Upper lobe of right lung (tissue), 1 donor: ENCODE measurements around the gene TVP23A. TPM values are rescaled to one million over a fixed set of nuclear protein-coding genes. Genes with fewer than 3 reads are reported as not detected.

Experiments
- ATAC-seq: fragments of 200-7000 bp; cut with Tn5 transposase; one replicate; pipeline ENCODE4 v1.9.1; 2020; ENCODE audit warnings: mild to moderate bottlenecking, moderate library complexity
- DNase-seq: peaks from one replicate; pipeline ENCODE4 v3.0.0-alpha.2; 2020
- H3K27ac ChIP-seq: fragments of 200-600 bp; one replicate; pipeline ENCODE4 v1.8.0; 2022
- H3K27me3 ChIP-seq: fragments of 200-600 bp; one replicate; pipeline ENCODE4 v1.8.0; 2022; ENCODE audit warnings: mild to moderate bottlenecking
- H3K36me3 ChIP-seq: fragments of 200-600 bp; one replicate; pipeline ENCODE4 v1.8.0; 2022
- H3K4me1 ChIP-seq: fragments of 200-600 bp; one replicate; pipeline ENCODE4 v1.8.0; 2022
- H3K4me3 ChIP-seq: fragments of 200-600 bp; one replicate; pipeline ENCODE4 v1.8.0; 2022; ENCODE audit warnings: mild to moderate bottlenecking
- H3K9me3 ChIP-seq: fragments of 200-600 bp; one replicate; pipeline ENCODE4 v1.8.0; 2022
- intact Hi-C: fragments of 100-400 bp; cut with DNase I; formaldehyde crosslinking; loops from one replicate; pipeline ENCODE4 v1.11.0; 2022
- total RNA-seq: library from RNA; stranded (reverse); fragmentation: NEBNext Ultra II Directional; extraction: Animal tissue kit (Norgen Biotek cat#: 25700); gene quantifications from one replicate; pipeline ENCODE4 v1.2.1, GENCODE V29; 2021
- TF ChIP-seq, protein P1 (sequence below): fragments of 200-600 bp; IDR thresholded peaks from one replicate; pipeline ENCODE4 v1.8.0; 2022; ENCODE audit warnings: antibody characterized with exemption
- donor health status: DM: no; HTN: yes; CAD: no; lungs with severe emphysema.

The TVP23A gene
- total RNA-seq, 1 donor from 2014 or later, result 0.69 TPM

- Histone ChIP-seq H3K27ac (no peak overlapping the region), H3K4me1 (peaks cover 4% of the 10 kb centered on the region), H3K4me3 (no peak overlapping the region), H3K27me3 (no peaks in the 10 kb centered on the region), H3K9me3 (no peaks in the 10 kb centered on the region), H3K36me3 (no peaks in the 10 kb centered on the region)
- ATAC-seq (no peak), DNase-seq (no peak)
- intact Hi-C loops, result no loop called here
- TF ChIP-seq, protein P1, sequence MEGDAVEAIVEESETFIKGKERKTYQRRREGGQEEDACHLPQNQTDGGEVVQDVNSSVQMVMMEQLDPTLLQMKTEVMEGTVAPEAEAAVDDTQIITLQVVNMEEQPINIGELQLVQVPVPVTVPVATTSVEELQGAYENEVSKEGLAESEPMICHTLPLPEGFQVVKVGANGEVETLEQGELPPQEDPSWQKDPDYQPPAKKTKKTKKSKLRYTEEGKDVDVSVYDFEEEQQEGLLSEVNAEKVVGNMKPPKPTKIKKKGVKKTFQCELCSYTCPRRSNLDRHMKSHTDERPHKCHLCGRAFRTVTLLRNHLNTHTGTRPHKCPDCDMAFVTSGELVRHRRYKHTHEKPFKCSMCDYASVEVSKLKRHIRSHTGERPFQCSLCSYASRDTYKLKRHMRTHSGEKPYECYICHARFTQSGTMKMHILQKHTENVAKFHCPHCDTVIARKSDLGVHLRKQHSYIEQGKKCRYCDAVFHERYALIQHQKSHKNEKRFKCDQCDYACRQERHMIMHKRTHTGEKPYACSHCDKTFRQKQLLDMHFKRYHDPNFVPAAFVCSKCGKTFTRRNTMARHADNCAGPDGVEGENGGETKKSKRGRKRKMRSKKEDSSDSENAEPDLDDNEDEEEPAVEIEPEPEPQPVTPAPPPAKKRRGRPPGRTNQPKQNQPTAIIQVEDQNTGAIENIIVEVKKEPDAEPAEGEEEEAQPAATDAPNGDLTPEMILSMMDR, result no peak
Measured at GRCh38 chr16:10851512-10851911, 32.9 kb upstream of the TVP23A start.

- peaks cover 4% of the 10 kb centered on the region for H3K4me1 ChIP-seq
- ATAC-seq, result no peak
- no peak for DNase-seq
- no peak overlapping the region for H3K4me3 ChIP-seq
- TF ChIP-seq, protein P1, result no peak
- H3K27me3 ChIP-seq, result no peaks in the 10 kb centered on the region
- no peaks in the 10 kb centered on the region for H3K36me3 ChIP-seq
- no peak overlapping the region for H3K27ac ChIP-seq
- no peaks in the 10 kb centered on the region for H3K9me3 ChIP-seq
- intact Hi-C loops, result no loop called here
Measured at GRCh38 chr16:10850478-10850850, 31.9 kb upstream of the TVP23A start.

DNA sequence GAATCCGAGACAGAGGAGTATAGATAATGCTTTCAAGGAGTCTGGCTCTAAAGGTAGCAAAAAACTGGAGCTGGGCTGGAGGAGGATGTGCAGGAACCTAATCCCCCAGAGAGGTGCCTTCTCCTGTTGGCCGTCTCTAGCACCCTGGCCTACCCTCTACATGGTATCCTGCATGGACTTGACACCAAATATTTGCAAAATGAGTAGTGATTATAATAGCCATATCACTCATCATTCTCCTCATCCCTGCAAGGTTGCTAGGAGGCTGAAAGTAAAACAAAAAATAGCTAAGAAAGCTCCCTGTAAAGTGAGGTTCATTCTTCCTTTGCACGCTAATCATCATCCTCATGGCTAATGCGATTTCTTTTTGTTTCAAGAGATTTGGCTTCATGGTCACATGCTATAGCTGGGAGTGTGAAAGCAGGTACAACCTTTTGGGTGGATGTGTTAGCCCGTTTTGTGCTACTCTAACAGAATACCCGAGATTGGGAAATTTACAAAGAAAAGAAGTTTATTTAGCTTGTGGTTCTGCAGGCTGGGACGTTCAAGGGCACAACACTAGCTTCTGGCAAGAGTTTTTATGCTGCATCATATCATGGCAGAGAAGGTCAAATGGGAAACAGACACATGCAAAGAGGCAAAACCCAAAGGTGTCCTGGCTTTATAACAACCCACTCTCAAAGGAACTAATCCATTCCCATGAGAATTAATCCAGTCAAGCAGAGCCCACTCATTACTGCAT lies 31.3 kb upstream of the TVP23A start:
- ATAC-seq, result no peak
- intact Hi-C loops, result no loop called here
- no peak overlapping the region for H3K27ac ChIP-seq
- H3K9me3 ChIP-seq, result no peaks in the 10 kb centered on the region
- peaks cover 4% of the 10 kb centered on the region for H3K4me1 ChIP-seq
- DNase-seq, result no peak
- H3K4me3 ChIP-seq, result no peak overlapping the region
- H3K36me3 ChIP-seq, result no peaks in the 10 kb centered on the region
- H3K27me3 ChIP-seq, result no peaks in the 10 kb centered on the region
- TF ChIP-seq, protein P1, result no peak

- no peaks in the 10 kb centered on the region for H3K9me3 ChIP-seq
- TF ChIP-seq, protein P1, result no peak
- H3K27me3 ChIP-seq, result no peaks in the 10 kb centered on the region
- intact Hi-C loops, result no loop called here
- DNase-seq (no peak), ATAC-seq (peak; percentile 71)
- peak overlapping the region; percentile 69 for H3K27ac ChIP-seq
- H3K4me1 ChIP-seq, result peaks cover 4% of the 10 kb centered on the region
- H3K36me3 ChIP-seq, result no peaks in the 10 kb centered on the region
- no peak overlapping the region for H3K4me3 ChIP-seq
Measured at GRCh38 chr16:10847176-10847575, 28.6 kb upstream of the TVP23A start.

- peak; percentile 83 for ATAC-seq
- H3K27me3 ChIP-seq, result no peaks in the 10 kb centered on the region
- intact Hi-C loops, result no loop called here
- H3K9me3 ChIP-seq, result no peaks in the 10 kb centered on the region
- TF ChIP-seq, protein P1, result no peak
- H3K4me1 ChIP-seq, result peaks cover 4% of the 10 kb centered on the region
- H3K36me3 ChIP-seq, result no peaks in the 10 kb centered on the region
- H3K27ac ChIP-seq, result peak overlapping the region; percentile 69
- DNase-seq, result no peak
- no peak overlapping the region for H3K4me3 ChIP-seq
Measured at GRCh38 chr16:10846213-10846998, 27.8 kb upstream of the TVP23A start.
